ENCODE measurements around the gene CPED1.
"Not testable (repeated sequence)": the region's sequence is repeated elsewhere in the genome, so short reads cannot be mapped to it uniquely, and the experiment has no call there.

CPED1 gene

DNA sequence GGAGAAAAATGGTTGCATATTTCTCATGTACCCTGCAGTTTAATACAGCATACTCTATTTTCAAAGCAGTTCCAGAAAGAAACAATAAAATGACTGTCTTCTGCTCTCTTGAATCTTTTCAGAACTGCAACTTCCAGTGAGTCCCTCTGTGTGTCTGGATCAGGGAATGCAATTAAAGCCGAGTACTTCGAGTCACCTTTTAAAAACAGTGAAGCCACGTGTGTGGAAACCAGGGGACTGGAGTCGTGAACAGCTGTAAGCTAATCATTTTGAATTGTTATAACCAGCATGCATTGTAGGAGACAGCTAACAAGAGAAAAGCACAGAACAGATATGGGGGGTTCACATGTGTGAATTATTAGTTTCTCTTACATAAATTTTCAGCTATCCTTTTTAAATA lies 109.1 kb downstream of the CPED1 start:
- ATAC-seq (no peak), DNase-seq (no peak)

DNA sequence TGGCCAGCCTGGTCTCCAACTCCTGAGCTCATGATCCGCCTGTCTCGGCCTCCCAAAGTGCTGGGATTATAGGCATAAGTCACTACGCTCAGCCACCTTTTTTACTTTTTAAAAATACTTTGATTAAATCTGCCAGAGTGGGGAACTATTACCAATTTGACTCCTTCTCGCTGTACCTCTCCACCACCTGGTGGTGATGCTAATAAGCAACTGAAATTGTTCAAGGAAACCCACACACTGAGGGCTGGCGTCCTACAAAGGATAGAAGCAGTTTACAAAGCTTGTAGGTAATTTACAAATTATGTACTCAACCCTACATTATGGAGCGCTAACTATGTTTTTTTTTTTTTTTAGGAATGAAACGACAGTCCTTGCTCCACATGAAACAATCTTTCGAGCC lies 111.1 kb downstream of the CPED1 start:
- no peak for ATAC-seq

DNA sequence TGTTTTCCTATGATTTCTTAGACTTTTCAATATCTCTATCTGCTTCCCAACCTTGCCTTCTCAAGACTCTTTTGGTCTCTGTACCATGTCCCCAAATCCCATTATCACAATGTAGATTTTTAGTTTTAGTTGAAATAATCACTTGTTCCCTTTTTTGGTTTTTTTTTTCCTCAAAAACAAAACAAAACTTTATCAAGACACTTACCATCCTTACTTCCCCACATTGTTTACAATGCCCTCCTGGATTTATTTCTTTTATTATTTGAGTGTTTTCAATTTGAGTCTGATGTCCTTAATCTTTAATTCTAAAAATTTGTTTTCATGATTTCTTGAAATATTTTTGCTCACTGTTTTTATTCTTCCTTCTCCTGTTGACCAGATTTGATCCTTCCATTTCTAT lies 112.6 kb downstream of the CPED1 start:
- ATAC-seq (no peak), DNase-seq (no peak)

More for the DNA sequence above, 111.1 kb downstream of the CPED1 start:
- DNase-seq: no peak

DNA sequence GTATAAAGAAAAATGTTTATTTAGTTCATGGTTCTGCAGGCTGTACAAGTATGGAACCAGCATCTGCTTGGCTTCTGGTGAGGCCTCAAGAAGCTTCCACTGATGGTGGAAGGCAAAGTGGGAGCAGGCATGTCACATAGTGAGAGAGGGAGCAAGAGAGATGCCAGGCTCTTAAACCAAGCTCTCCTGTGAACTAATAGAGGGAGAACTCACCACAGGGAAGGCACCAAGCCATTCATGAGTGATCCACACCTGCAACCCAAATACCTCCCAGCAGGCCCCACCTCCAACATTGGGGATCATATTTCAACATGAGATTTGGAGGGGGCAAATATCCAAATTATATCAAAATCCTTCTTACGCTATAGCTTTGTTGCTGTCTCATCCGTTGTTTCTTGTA lies 113.1 kb downstream of the CPED1 start:
- no peak for ATAC-seq
- DNase-seq: no peak

DNA sequence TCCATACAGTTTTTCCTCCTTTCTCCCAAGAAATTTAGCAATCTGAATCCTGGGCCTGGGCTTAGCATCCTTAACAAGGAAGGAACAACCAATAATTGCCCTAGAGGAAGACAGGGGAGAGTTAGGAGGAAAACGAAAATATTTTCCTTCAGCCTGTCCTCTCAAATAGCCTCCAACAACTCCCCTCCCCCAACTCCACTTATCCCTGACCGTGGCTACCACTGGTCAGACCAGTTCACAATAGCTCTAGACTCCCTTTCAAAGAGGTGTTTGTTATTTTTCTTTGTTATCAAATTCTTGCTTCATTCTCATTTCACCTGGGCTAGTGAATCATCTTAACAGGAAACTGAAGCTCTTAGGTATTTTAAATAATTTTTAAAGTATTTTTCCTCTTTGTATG lies 114.1 kb downstream of the CPED1 start:
- no peak for DNase-seq
- ATAC-seq: no peak

DNA sequence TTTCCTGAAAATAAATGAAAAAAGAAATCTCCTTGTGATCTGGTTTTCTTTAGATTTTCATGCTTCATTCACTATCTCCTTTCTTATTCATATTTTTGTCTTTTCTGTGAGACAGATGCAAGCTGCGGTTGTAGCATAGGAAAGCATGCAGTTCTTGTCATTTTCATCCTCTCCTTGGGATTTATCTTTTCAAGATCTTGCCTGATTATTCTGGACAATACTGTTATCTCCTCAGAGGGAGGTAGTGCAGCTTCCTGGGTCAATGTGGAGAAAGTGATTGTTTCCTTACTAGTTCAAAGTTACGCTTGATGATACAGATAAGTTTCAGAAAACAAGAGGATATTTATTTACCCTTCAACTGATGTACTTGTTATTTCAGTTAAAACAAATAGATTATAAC lies 114.6 kb downstream of the CPED1 start:
- no peak for ATAC-seq

DNA sequence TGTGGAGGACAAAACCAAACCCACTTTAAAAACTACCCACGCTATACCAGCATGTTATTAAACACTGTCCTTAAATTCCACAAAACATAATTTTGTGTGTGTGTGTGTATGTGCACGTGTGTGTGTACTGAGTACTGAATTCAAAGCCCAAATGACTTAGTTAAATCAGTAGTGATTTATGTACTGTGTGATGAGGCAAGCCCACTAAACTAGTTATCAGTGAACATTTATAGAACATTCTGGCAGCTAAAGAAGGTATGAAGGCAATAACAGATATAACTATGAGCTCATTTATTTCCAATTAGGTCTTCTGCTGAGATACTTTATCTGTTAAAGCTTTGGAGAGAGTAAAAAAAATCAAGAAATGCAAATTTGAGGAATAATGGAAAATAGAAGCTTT lies 115.1 kb downstream of the CPED1 start:
- no peak for DNase-seq
- no peak for ATAC-seq

More for the DNA sequence above, 114.6 kb downstream of the CPED1 start:
- DNase-seq: no peak

DNA sequence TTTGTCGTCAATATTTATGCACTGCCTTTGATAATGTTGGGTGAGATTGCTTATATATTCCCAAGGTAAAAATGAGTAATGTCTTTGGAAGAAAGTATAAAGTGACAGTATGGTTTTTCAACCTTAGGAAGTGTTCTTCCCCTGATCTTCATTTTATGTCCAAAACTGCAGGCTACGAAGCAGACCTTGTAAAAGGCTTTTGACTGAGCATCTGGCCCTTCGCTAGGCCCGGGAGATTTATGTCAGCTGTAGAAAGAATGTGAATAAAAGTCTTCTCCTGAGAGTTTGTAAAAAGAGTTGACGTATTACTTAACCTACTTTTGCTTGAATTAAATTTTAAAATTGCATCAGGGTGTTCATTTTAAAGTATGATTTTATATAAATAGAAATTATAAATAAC lies 116.8 kb downstream of the CPED1 start:
- ATAC-seq: no peak
- DNase-seq: no peak

DNA sequence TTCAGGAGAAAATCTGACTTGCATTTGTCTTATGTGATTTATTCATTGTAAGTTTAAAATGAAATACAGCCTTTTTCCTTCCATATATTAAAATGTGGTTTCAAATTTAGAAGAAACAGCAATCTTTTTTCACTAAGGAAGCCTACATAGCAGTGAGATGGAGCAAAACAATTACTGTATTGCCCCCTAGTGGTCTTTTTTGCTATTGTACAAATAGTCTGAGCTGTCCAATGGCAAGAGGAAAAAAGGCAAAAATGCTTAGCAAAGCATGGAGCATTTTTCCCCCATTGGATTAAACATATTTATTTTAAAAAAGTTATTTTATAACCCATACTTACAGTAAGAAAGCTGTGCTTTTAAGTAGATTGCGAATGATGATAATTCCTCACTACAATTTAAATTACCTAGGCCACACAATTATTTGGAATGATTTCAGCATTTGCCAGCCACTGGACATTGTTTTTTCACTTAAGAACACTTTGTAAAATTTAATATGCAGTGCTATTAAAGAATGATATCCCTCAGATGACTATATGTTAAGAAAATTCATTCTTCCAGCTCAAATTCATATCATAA lies 119.5 kb downstream of the CPED1 start:
- DNase-seq: no peak
- no peak for ATAC-seq

DNA sequence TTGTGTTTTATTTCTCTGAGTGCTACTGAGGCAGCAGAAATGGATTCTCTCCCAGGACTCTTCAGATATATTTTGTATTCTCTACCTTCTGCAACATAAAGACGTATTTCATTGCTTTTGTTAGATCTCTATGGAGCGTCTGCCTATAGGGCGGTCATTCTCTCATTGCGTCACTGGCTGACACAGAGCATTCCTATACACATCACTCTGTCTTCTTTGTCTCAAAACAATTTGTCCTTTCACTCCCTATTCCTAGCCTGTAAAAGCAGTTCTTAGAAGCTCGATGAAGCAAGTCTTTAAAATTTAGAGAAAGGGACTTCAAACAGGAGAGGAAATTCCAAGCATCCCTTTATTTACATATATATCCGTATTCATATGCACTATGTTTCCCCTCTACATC lies 120.6 kb downstream of the CPED1 start:
- DNase-seq: no peak
- no peak for ATAC-seq

DNA sequence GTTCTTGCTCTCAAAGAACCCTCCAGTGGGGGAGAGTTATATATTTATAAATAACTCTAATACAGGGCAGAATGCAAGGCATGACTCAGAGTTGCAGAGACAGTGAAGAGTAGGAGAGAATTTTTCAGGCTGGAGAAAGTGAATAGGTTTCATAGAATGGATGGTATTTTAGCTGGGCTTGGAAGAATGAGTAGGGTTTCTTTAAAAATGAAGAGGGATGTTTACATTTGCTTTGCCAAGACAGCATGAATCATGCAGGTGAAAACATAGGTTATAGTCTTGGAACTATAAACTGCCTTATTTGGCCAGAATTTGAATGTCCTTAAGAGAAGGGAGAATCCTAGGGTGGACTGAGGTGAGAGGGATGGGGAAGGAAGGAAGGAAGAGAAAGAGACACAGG lies 124.8 kb downstream of the CPED1 start:
- ATAC-seq (no peak), DNase-seq (no peak)

DNA sequence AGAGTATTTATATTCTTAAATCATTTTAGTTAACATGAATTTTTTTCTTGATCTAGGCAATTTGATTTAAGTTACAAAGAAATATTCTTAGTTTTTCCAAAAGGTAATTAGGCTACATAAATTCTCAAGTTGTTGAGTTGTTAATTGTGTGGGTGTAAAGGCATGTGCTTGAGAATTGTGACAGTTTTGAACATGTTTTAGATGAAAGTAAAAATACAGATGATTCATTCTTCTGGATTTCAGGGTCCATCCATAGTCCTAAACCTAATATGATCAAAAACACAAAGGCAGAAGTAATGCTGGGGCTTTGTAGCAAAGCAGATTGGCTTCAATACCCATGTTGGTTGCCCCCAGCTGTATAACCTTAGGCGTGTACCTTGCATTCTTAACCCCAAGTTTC lies 127.9 kb downstream of the CPED1 start:
- no peak for ATAC-seq
- no peak for DNase-seq

DNA sequence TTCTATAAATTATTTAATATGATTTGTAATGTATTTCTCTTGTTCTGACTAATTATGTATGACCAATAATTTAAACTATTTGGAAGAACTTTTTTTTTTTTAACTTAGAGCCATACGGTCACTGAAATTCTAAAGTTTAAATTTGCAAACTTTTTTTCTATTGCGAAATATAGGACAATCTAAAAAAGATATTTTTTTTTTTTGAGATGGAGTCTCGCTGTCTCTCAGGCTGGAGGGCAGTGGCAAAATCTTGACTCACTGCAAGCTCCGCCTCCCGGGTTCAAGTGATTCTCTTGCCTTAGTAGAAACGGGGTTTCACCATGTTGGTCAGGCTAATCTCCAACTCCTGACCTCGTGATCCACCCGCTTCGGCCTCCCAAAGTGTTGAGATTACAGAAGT lies 130.5 kb downstream of the CPED1 start:
- no peak for ATAC-seq

DNA sequence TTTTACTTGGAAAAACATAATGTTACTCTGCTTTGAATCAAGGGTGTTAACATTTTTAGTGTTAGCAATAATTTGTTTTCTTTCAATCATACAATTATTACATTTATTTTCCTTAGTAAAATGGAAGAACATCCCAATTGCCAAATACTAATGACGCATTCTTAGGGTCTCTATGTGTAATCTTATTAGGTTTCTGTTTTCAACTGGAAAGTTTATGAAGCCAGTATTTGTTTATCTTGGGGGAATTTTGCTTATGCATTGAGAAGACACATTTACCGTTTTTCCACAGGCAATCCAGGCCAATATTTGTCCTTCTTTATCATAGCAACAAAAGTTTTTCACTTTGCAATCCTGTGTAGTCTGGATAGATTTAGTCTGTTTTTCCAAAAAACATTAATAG lies 134.5 kb downstream of the CPED1 start:
- ATAC-seq: no peak

More for the DNA sequence above, 130.5 kb downstream of the CPED1 start:
- DNase-seq: no peak

DNA sequence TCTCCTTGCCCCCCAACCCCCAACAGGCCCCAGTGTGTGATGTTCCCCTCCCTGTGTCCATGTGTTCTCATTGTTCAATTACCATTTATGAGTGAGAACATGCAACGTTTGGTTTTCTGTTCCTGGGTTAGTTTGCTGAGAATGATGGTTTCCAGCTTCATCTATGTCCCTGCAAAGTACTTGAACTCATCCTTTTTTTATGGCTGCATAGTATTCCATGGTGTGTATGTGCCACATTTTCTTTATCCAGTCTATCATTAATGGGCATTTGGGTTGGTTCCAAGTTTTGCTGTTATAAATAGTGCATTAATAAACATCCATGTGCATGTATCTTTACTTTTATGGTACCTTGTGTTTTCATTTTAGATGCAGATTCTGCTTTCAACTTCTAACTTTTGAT lies 136.9 kb downstream of the CPED1 start:
- ATAC-seq, DNase-seq: not testable (repeated sequence)

More for the DNA sequence above, 134.5 kb downstream of the CPED1 start:
- DNase-seq: no peak

DNA sequence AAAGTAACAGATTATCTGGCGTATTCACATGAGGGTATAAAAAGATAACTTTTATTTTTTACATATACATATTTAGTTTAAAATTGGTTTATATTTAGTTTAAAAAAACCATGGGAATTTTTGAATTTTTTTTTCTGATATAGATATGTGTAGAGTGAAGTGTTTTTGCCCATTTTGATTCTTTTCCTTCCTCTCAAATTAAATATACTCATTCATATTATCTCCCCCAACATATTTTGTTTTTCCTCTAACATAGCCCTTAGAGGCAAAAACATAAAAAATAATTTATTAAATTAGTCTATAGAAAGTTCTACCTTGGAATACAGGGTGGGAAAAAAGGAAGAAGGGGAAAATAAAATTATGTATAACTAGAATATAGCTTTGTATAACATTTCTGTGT lies 137.7 kb downstream of the CPED1 start:
- DNase-seq: no peak
- no peak for ATAC-seq

DNA sequence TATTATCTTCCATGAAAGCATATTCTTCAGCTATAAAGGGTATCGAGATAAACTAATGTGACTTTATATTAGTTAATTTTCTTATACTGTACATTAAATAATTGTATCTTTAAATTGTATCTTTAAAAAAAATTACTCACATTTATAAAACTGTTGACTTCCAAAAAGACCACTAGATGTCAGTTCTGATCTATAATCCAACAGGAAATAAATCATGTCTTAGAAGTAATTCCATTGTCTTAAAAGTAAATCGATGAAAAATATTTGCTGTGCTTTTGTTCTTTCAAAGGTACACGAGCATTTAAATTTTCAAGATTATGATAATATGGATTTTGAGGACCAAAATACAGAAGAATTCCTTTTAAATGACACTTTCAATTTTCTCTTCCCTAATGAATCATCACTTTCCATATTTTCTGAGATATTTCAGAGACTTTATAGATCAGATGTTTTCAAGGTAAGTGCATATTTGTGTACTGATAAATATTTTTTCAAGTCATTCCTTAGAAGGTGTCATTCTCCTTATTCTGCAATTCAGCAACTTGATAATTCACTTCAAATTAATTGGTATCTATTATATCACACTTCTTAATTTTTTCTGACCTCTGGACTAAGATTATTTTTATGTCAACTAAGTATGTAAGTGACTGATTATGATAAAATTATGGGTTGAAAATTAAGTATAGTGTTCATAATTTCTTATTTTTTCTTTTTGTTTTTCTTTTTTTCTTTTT lies 138.5 kb downstream of the CPED1 start:
- DNase-seq: no peak
- no peak for ATAC-seq

DNA sequence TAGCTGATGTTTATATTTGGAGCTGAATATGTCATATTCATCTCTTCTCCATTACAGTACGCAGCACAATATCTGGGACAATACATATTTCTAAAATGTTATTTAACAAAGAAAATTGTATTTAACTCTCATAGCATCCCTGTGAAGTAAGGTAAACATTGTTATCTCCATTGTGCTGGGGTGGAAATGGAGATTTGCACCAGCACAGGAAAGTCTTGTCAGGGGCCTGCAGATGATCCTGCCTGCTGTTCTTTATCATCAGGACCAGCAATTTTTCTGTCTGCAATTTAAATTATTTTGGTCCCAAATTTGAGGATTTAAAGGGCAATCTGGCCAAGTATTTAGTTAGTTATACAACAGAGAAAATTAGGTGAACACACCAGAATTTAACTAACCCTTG lies 144.4 kb downstream of the CPED1 start:
- no peak for DNase-seq
- ATAC-seq: no peak

DNA sequence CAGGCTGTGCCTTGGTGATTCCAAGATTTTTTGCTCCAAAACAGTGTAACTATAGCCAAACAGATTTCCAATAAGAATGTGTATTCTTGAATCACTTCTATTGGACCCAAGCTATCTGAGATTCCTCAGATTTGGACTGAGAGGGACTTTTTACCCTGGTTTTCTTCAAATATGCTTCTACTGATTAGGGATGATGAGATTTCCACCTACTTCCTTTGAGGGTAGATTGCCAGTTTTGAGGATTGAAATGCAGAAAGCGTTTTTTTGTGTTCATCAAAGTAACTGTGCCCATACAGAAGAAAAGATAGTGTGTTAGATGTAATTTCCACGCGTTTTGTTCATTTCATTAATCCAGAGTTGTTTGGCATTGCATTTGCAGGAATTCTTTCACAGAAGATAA lies 144.9 kb downstream of the CPED1 start:
- DNase-seq: no peak
- ATAC-seq: no peak

DNA sequence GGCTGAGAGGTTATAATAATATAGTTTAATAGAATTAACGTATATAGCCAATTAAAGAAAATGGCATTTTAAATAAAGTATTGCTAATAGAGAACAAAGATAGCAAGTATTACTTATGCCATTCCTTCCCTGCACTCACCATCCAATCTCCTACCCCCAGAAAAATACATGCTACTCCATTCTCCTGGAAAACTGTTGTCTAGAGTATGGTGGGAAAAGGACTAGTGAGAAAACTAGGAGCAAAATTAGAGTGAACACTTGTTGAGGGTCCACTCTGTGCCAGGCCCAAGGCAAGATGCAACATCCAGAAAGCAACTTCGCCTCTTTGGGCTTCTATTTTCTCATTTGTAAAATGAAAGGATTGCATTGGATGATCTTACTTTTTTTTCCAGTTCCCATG lies 149.1 kb downstream of the CPED1 start:
- ATAC-seq (no peak), DNase-seq (no peak)

DNA sequence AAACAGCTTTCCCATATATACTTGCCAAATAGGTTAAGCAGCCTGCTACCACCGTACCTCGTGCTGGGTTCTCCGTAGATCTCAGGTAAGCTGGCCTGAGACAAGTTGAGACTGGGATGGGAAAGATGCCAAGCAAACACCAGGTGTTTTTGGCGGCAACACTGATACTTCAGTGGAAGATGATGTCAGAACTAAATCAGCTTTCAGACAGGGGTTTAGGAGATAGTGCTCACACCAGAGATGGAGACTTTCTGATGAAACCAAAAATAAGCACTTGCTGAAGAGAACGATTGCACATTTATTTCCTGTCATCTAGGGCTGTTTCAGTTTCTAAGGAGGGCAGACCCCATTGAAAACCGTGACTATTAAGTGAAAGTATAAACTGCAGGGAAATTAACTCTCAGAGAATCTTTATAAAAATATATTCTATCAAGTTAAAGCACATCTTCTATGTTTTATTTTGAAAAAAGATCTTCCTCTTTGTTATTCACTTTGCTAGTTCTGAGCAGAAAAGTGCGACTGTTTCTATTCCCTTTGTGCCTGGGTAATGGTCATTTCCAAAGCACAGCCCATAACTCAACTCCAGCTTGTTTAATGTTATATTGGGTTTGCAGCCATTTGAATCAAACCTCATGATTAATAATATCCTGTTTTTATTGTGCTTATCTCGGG lies 149.9 kb downstream of the CPED1 start:
- peak; percentile 83 for ATAC-seq

DNA sequence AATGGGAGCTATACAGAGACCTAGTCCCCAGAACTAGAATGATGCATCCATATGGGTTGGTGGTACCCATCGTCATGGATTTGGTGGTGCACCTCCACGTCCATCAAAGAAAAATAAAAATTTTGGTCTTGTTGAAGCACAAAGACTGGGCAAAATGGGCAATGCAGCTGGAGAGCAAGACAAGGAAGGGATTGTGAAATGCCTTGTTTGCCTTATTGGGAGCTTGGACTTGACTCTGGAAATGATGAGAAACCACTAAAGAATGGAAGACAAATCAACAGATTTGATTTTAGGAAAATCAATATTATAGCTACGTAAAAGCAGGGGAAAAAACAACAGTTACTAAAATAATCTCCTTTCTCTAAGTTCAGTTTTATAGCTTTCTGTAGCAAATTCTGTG lies 150.9 kb downstream of the CPED1 start:
- no peak for DNase-seq
- no peak for ATAC-seq

More for the DNA sequence above, 149.9 kb downstream of the CPED1 start:
- DNase-seq: no peak

DNA sequence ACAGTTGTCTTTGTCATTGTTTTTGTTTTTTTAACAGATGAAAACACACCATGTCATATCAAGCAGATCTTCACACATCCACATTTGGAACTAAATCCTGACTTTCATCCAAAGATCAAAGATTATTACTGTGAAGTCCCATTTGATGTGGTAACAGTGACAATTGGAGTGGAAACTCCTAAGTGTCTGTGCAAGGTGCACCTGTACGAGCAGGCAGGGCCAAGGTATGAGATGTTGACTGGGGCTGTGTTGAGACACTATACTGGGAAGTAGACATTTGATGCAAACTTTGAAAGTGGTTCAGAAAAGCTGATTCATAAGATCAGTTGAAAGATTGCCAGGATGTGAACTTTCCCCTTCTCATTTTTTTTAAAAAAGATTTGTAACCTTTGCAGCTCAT lies 152.3 kb downstream of the CPED1 start:
- no peak for DNase-seq
- peak; percentile 61 for ATAC-seq

DNA sequence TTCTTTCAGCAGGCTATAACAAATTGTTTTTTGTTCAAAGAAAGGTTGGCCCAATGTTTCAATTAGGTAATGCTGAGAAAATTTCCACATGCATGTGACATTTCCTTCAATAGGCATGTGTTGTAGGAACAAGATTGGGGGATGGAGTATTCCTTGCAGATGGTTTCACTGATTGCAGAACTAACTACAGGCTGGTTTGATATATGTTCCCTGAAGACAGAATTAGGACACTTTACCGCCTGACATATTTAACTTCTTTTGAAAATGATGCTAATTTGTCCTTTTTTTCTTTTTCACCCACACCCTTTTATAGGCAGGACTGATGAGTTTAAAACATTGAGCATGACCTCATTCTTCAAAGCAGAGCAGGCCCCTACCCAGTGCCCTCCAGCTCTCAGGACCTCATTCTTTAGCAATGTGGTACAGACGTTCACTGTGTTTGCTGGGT lies 163.3 kb downstream of the CPED1 start:
- ATAC-seq (no peak), DNase-seq (no peak)

Measured in stimulated activated naive CD8-positive, alpha-beta T cell treated with anti-CD3 and anti-CD28 coated beads, Interleukin-15, Interleukin-2, amounts not matched to agents 100 U/mL and 50 U/mL, for 24 hours (primary cell).